ENCODE results near the gene HDGFL3. TPM values are rescaled to one million over a fixed set of nuclear protein-coding genes. Genes with fewer than 3 reads are reported as not detected.

Gene HDGFL3
- total RNA-seq, 4 donors from 2014 or later: 17.7 to 32.2 (median 29.4) TPM

GRCh38 chr15:83100097-83100646 is 107.5 kb downstream of the HDGFL3 start:
- TF ChIP-seq, protein P1, sequence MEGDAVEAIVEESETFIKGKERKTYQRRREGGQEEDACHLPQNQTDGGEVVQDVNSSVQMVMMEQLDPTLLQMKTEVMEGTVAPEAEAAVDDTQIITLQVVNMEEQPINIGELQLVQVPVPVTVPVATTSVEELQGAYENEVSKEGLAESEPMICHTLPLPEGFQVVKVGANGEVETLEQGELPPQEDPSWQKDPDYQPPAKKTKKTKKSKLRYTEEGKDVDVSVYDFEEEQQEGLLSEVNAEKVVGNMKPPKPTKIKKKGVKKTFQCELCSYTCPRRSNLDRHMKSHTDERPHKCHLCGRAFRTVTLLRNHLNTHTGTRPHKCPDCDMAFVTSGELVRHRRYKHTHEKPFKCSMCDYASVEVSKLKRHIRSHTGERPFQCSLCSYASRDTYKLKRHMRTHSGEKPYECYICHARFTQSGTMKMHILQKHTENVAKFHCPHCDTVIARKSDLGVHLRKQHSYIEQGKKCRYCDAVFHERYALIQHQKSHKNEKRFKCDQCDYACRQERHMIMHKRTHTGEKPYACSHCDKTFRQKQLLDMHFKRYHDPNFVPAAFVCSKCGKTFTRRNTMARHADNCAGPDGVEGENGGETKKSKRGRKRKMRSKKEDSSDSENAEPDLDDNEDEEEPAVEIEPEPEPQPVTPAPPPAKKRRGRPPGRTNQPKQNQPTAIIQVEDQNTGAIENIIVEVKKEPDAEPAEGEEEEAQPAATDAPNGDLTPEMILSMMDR (IDR thresholded peaks at IDR 0.05; ENCODE audit: low read depth): no peak

DNA sequence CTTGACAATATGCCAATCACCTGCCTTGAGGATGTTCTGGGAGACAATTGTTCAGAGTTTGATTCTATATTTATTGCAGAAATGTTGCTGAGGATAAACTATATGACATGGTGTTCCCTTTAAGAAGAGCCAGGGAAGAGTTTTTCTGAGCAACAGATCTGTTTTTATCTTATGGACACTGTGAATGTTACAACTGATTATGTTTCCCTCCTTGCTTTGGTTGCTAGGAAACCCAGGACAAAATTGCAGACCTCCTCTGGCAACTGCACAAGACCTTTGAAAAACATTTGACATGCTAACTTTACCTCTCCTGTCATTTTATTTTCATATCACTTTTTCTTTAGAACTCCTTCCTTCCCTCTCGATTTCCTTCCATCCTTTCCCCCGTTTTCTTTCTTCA is 108.3 kb downstream of the HDGFL3 start:
- TF ChIP-seq, protein P1 (IDR thresholded peaks at IDR 0.05; ENCODE audit: low read depth): no peak

- TF ChIP-seq, protein P1 (IDR thresholded peaks at IDR 0.05; ENCODE audit: low read depth): no peak
These were observed 109.5 kb downstream of the HDGFL3 start for GRCh38 chr15:83098079-83098478.

GRCh38 chr15:83094583-83094982 is 113.0 kb downstream of the HDGFL3 start:
- TF ChIP-seq, protein P1 (IDR thresholded peaks at IDR 0.05; ENCODE audit: low read depth): no peak

- TF ChIP-seq, protein P1 (IDR thresholded peaks at IDR 0.05; ENCODE audit: low read depth): no peak
These were observed 115.2 kb downstream of the HDGFL3 start for GRCh38 chr15:83092309-83092976.

DNA sequence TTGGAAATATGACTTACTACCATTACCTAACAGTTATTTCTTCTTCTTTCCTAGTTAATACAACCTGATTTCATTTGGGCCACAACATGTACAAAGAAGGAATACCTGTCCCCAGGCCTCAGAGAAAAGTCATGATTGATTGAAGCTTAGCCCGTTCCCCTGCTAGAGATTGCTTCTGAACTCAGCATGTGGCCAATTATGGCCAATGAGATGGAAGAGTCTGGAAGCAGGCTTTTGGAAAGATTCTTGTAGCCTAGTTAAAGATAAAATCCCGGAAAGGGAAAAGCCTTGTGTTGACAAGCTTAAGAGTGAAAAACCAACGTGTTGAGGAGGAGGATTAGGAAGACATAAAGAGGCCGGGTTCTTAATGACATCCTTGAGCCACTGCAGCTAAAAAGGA is 117.2 kb downstream of the HDGFL3 start:
- TF ChIP-seq, protein P1 (IDR thresholded peaks at IDR 0.05; ENCODE audit: low read depth): no peak

- TF ChIP-seq, protein P1 (IDR thresholded peaks at IDR 0.05; ENCODE audit: low read depth): no peak
These were observed 118.7 kb downstream of the HDGFL3 start for GRCh38 chr15:83088876-83089275.

Measured in subcutaneous adipose tissue (tissue), 4 donors.